ENCODE measurements around the gene GPC6. TPM values are rescaled to one million over a fixed set of nuclear protein-coding genes. Genes with fewer than 3 reads are reported as not detected.
A peak's percentile ranks its signal among the peaks of the same experiment; 100 is the strongest.

Gene GPC6
- total RNA-seq, 1 experiment from 2014 or later, result not detected

DNA sequence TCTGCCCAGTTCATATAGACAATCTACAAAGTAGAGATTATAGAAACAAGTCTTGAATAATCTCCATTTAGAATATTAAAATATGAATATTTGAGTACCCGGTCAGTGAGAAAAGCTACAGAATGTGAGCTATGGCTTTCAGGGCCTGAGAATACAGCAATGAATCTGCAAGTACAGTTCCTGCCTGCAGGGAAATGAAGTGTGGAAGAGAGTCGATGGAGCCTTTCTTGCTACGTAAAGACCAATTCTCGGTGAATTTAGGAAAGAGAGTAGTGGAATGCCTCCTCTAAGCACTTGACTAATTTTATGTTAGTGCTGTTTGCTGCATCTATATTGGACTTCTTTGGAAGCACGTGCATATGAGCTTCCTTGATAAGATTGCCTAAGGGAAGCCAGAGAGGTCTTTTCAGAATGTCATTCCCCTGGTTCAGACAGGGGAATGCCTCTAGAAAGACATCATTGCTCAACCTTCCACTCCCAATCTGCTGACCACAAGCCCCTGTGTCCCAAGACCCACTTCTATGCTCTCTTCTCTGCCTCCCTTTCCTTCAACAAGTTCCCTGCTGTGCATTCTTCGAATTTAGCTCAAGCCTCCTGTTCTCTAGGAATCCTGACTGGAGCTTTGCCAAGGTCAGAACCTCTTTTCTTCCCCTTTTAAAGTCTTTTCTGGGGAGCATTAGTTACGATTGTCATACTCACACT, 41.9 kb downstream of the GPC6 start:
- no peak for DNase-seq (ENCODE audit: low spot score)

DNA sequence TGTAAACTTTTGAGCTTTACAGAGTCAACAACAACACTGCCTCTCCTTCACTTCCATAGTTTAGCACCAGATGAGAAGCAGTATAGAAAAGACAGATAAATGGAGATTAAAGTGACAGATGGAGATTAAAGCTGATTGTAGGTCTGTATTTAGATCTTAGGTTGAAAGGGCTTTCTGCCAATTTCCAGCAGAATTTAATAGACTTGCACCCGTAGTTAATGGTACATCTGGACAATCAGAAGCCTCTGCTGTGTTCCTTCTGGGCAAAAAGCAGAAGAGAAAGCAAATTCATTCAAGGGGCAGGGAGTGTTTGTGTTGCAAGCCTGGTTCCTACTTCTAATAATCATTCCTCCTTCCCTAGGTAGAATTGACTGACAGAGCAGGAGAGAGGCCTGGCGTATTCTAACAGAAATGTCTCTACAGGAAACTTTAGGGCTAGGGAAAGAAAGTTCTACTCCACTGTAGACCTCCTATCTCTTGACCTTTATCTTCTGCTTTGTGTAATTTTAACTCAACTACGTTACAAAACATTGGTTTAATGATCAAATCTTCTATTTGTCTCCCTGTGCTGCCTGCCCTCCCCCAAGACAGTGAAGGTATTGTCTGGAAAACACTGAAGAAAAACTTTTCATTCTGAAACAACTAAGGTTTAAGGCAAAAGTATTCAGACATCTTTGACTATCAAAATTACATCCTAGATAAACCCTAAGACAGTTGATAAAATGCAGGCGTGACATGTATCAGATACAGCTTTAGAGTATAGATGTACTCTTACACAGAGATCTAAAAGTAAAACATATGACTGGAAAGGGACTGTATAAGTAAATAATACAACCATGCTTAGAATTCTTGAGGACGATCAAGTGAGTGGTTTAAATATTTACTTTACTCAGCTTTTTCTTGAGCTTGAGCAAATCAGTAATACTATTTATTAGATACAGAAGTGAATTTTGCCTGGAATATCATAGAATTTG, 44.4 kb downstream of the GPC6 start:
- no peak for DNase-seq (ENCODE audit: low spot score)

DNA sequence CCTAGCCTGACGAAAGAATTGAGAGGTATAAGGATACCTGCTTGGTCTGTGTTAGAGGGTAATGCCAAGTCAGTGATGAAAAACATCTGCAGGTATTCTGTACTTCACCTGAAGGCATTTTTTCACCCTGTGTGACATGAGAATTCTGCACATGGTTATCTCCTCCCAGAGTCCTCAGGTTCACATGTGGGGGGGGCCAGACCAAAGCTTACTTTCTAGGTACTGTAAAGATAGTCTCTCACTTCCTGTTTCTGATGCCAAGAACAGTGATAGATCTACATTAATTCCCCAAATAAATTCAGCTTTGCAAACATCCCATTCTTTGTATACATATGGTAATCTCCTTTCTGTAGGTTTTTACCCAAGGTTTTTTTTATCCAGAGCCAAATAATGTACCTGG, 53.4 kb downstream of the GPC6 start:
- DNase-seq (ENCODE audit: low spot score), result no peak

DNA sequence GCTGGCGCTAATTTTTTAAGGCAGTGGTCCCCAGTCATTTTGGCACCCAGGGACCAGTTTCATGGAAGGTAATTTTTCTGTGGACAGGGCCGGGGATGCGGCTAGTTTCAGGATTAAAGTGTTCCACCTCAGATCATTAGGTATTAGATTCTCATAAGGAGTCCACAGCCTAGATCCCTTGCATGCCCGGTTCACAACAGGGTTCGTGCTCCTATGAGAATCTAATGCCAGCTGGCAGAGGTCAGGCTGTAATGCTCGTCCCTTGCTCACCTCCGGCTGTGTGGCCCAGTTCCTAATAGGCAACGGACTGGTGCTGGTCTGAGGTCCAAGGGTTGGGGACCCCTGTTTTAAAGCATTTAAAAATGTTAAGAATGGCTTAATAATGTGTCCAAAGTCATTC, 54.1 kb downstream of the GPC6 start:
- DNase-seq (ENCODE audit: low spot score), result no peak

DNA sequence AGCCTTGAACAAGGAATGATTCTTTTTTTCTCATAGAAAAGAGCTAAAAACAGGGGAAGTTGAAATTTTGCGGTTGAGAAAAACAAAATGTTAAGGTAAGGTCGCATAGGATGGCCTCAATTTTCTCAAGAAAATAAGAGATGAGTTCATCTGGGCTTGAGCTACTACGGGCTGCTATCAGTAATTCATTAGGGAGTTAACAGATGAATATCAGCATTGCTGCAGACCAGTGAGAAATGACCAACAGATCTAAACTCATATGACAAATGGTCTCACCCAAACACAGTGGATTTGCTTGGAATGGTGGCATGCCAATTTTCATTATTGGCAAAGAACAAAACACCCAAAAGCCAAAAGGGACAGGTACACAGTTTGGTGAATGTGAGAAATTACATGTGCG, 56.6 kb downstream of the GPC6 start:
- DNase-seq (ENCODE audit: low spot score), result no peak

DNA sequence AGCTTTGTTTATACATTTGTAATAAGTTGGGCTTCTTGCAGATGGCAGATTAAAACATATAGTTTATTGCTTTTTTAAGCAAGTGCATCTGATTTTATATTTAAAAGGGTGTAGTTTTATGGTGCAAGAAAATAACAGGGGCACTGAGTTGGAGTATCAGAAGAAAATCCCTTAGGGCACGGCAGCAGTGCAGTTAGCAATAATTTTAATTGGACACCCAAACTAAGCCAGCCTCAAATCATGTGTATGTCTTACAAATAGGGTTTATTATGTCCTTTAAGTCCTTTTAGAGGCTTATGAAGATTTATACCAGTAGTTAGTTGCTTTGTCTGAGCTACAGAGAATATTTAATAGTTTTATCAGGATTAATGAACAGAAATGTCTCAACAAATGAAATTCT, 57.5 kb downstream of the GPC6 start:
- DNase-seq (ENCODE audit: low spot score), result no peak

DNA sequence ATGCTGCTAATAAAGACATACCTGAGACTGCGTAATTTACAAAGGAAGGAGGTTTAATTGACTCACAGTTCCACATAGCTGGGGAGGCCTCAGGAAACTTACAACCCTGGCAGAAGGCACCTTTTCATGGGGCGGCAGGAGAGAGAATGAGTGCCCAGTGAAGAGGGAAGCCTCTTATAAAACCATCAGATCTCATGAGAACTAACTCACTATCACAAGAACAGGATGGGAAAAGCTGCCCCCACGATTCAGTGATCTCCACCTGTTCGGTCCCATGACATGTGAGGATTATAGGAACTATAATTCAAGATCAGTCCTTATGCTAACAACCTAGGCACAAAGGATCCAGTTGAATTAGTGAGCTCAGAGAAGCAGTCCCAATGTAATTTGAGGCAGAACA, 59.4 kb downstream of the GPC6 start:
- DNase-seq (ENCODE audit: low spot score), result no peak

DNA sequence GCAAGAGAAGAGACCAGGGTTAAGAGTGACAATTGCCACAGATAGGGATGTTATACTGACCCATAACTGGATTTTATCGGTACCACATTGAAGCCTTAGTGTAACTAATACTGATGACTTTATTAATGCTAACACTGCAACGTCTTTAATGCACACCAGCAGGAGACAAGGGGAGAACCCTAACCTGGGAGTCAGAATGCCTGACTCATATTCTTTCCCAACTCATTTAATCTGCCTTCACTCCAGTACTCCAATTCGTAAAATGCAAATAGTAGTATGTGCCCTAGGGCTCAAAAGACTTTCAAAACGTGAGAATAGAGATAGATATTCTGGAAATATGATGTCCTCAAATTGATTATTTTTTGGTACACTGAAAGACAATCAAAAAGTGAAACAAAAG, 62.4 kb downstream of the GPC6 start:
- no peak for DNase-seq (ENCODE audit: low spot score)

DNA sequence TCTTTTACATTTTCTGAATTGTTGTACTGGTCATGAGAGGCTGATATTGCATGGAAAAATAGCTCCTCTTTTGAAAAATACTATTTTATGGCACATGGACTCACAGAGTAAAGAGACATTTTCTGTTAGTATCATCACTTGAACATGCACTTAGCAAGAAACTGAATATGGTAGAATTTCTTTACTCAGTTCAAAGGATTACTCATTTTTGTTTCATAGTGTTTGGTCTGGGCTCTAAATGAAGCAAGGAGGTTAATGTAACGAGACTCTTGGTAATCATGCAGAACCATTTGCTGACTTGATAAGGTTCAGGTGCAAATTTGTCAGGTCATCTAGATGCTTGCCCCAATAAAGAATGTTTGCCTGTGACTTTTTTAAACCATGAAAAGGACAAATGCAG, 63.2 kb downstream of the GPC6 start:
- DNase-seq (ENCODE audit: low spot score), result no peak

DNA sequence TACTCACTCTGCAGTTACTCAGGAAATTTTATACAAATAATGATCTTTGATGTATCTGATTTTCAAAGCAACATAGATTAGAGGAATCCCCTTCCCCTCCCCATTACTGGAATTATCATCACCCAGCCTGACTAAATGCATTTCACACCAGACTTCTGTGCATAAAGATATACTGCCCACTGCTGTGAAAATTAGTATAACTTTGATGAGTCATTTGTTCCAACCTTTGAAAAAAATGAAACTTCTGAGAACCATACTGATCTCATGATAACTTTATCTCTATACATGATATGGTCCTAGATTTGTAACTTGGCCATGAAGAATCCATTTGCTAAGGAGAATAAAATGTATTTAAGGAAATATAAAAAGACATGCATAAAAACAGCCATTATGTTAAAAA, 63.9 kb downstream of the GPC6 start:
- no peak for DNase-seq (ENCODE audit: low spot score)

DNA sequence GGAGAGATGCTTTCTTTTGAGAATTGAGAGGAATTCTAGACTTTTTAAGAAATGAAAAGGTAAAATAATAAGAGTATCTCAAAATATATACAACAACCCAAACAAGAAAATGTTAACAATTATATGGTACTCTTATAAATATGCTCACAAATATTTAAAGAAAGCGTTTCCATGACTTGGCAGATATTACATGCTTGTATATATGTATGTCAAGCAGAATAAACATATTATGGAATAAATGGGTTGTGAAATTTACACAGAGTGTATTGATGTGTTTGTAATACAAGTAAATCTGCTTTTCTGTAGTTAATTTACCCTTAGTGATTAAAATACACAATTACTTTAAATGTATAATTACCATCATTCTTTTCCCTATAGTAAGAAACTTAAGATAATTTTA, 65.8 kb downstream of the GPC6 start:
- DNase-seq (ENCODE audit: low spot score), result no peak

DNA sequence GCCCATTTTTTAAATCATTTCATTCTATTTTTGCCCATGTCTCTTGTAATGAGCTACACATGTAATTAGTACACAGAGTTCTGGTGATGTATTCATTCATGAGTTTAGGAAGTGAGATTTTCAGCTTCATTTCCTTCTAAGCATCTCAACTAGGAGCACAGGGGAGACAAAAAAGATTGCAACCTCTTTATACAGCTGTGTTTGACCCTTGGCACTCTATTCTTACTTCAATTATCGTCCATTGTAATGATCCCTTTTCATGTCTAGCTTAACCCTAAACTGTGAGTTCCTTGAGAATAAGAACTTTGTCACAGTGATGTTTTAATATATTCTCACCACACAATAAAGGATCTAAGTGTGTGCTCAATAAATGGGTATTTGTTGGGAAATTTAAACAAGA, 67.1 kb downstream of the GPC6 start:
- no peak for DNase-seq (ENCODE audit: low spot score)

DNA sequence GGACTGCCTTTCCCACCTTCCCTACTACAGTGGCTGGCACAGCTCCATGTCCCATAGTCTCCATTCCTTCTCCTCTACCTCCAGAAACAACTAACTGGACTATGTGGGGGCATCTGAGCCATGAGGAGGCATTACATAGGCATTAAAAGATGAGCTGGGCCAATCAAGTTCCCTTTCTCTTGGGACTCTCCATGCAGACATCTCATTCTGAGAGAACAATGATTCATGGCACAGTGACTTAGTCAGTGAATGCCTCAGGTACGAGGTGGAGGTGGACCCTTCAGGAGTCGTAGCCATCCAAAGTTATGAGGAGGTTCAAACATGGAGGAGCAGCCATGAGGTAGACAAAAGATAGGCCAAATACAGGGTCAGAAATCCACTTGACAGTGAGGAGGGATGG, 70.0 kb downstream of the GPC6 start:
- DNase-seq (ENCODE audit: low spot score), result no peak

DNA sequence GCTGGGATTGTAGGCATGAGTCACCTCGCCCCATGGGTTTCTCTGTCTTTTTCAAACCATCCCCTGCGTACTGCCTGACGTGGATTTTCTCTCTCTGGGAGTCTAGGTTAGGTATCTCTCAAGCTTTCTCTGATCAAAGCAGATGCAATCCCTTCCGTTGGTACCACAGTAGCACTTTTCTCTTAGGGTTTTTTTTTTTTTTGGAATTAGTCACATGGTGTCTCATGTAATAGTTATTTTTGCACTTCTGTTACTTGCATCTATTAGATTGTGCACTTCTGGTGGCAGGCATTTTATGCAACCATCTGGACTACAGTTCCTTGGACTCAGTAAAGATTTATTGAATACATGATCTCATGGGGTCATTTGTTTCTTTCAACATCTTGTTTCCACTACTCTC, 72.1 kb downstream of the GPC6 start:
- no peak for DNase-seq (ENCODE audit: low spot score)

DNA sequence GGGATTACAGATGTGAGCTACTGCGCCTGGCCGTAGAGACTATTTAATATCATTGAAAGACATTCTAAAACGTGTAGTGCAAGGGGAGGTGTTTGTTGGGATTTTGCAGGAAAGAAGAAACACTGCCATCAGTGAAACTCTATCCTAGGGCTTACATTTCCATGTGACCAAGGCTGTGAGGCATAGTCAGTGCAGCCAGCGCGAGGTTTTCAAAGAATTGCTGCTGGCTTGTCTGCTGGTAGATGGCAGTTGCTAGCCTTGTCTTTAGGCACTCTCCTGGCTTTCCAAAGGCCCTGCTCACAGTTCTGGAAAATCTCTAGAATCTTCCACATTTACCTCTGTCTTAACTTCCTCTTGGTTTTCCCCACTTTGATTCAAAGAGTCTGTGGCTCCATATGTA, 77.5 kb downstream of the GPC6 start:
- DNase-seq (ENCODE audit: low spot score), result no peak

DNA sequence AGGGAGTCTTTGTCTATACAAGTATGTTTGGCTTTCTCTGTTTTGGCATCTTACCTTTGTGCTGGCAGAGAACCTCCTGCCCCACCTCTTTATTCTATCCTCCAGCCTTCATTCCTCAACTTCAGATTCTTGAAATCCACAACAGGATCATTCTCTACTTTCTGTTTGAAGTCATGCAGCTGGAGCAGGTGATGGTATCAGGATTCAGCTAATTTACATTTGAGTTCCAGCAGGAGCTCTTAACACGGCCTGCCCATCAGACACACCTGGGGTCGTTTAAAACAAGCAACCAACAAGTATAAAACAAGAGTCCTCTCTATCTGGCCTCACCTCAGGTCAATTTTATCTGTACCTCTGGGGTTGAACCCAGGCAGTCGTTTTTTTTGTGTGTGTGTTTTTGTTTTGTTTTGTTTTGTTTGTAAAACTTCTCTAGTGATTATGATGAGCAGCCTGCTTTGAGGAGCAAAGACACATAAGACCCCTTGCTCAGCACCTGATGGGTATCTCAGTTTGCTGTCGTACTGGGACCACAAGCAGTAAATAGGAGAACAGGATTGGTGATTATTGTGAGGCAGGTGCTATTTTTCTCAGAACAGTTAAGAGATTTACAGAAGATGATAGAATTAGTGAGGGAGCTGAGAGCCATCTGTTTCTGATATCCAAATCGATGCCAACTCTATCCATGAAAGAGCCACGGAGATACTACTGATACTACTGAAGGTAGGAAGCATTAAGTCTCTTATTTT, 78.4 kb downstream of the GPC6 start:
- DNase-seq (ENCODE audit: low spot score), result no peak

DNA sequence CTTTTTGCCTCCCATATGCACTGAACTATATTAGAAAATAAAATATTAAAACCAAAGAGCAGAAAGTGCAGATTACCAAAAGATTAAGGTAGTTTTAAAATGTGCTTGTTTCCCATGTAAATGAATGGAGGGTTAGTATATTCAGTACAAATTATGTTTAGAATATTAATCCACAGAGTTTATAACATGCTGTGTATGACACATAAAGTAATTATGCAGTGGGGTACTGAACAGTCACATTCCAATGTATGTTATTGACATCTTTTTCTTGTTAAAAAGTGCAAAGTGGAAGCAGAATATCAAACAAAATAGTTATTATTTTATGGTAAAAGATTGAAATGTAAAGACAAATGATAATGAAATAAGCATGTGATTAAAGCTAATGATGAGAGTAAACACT, 79.3 kb downstream of the GPC6 start:
- DNase-seq (ENCODE audit: low spot score), result no peak

DNA sequence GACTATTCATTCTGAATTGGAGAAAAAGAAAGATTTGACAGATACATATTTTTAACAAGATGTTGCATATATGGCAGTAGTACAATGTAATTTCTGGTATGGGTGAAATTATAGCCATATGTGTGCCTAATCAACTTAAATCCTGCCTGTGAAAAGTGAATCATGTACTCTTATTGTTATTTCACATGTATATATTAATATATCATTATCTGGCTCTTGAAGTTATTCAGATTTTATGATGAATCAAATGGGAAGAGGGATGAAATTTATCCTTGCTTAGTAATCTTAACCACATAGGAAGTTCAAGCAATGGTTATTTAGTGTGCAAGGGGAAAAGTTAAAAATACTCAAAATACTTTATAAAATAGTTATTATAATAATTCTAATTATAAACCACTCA, 80.5 kb downstream of the GPC6 start:
- DNase-seq (ENCODE audit: low spot score), result no peak

DNA sequence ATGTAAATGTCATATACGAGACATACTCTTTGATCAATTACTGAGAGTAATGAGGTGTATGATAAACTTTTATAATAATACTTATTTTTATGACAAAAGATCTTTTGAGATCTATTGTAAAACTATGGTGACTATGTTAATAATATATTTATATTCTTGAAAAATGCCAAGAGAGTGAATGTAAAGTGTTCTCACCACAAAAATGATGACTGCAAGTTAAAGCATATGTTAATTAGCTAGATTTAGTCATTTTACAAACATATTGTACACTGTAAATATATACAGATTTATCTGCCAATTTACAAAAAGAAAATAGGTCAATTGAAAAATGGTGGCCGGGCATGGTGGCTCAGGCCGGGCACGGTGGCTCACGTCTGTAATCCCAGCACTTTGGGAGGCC, 81.0 kb downstream of the GPC6 start:
- DNase-seq (ENCODE audit: low spot score), result no peak

DNA sequence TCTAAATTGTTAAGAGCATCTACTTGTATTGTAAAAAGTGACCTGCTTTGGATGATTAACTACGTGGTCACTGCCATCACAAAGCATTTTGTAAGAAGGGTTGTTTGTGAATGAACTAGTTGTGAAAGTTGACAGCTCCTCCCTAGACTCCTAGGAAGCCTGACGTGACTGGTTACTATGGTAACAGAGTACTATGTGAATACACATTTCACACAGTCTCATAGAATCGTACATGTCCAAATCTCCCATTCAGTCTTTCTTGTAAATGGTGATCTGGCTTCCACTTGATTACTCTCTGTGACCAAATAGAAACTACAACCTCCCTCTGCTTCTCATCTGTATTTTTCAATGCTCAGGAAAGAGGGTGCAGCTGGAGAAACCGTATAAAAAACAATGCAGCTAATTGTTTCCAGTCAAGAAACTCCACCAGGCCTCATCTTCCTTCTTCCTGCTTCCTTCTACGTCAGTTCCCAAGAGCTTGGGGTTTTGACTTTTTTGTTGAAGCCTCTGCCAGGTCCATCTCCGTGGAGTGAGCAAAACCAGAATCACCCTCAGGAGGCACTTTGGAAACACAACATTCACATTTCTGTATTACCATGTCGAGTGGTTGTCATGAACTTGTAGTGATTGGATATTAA, 83.4 kb downstream of the GPC6 start:
- peak; percentile 21 for DNase-seq (ENCODE audit: low spot score)

DNA sequence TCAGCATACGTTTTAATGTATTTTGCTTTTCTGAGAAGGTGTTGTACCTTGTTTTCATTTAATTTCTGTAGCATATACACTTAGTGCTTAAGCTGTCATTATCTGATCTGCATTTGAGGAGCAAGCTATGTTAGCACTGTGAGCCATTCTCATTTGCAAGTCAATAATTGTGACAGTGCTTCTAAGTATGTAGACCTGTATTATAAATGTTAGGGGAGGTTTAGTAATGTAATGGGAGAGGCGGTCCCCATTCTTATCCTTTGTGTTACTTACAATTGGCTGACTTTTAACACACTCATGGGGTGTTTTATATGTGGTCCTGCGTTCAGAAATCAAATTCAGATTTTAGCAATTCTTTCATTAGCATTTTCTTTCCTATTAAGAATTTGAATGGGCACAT, 90.2 kb downstream of the GPC6 start:
- DNase-seq (ENCODE audit: low spot score), result no peak
